ENCODE measurements around the gene LAMA3. TPM values are rescaled to one million over a fixed set of nuclear protein-coding genes. Genes with fewer than 3 reads are reported as not detected.

Gene LAMA3
- total RNA-seq, 2 donors from 2014 or later = 9.3 to 21.1 TPM

- Histone ChIP-seq H3K4me3 (no peak overlapping the region), H3K27me3 (no peaks in the 10 kb centered on the region), H3K36me3 (replicated peaks in 1 of 2; ENCODE audit: insufficient read depth in 1 of 2, low read depth in 2 of 2) (no peaks in the 10 kb centered on the region), H3K9me3 (no peaks in the 10 kb centered on the region), H3K4me1 (no peaks in the 10 kb centered on the region), H3K27ac (no peak overlapping the region)
- intact Hi-C loops (cut with DNase I) = no loop called here
- DNase-seq (no peak), ATAC-seq (no peak)
- no peak for TF ChIP-seq CTCF (IDR thresholded peaks at IDR 0.05)
- no peak for TF ChIP-seq POLR2A (IDR thresholded peaks at IDR 0.05)
- 74 to 82% methylated on average over 7 of the region's 7 CpGs for WGBS, 2 donors
These were observed 109.0 kb downstream of the LAMA3 start for GRCh38 chr18:23798249-23798648.

GRCh38 chr18:23798824-23799223 is 109.6 kb downstream of the LAMA3 start:
- Histone ChIP-seq H3K27me3 (no peaks in the 10 kb centered on the region), H3K27ac (no peak overlapping the region), H3K4me3 (no peak overlapping the region), H3K9me3 (no peaks in the 10 kb centered on the region), H3K4me1 (no peaks in the 10 kb centered on the region), H3K36me3 (replicated peaks in 1 of 2; ENCODE audit: insufficient read depth in 1 of 2, low read depth in 2 of 2) (no peaks in the 10 kb centered on the region)
- WGBS, 2 donors = 55 to 73% methylated on average over 3 of the region's 3 CpGs
- intact Hi-C loops (cut with DNase I) = no loop called here
- no peak for TF ChIP-seq CTCF (IDR thresholded peaks at IDR 0.05)
- DNase-seq (no peak), ATAC-seq (no peak)

- ATAC-seq (no peak), DNase-seq (no peak)
- WGBS, 2 donors = 90 to 94% methylated on average over 7 of the region's 7 CpGs
- intact Hi-C loops (cut with DNase I) = no loop called here
- no peaks in the 10 kb centered on the region for H3K9me3 ChIP-seq
- TF ChIP-seq CTCF (IDR thresholded peaks at IDR 0.05) (no peak), POLR2A (IDR thresholded peaks at IDR 0.05) (no peak)
- no peaks in the 10 kb centered on the region for H3K4me1 ChIP-seq
- H3K27ac ChIP-seq = no peak overlapping the region
- no peaks in the 10 kb centered on the region for H3K36me3 ChIP-seq (replicated peaks in 1 of 2; ENCODE audit: insufficient read depth in 1 of 2, low read depth in 2 of 2)
- no peaks in the 10 kb centered on the region for H3K27me3 ChIP-seq
- no peak overlapping the region for H3K4me3 ChIP-seq
These were observed 110.3 kb downstream of the LAMA3 start for GRCh38 chr18:23799540-23799939.

- ATAC-seq = no peak
- no peaks in the 10 kb centered on the region for H3K27me3 ChIP-seq
- no peak for TF ChIP-seq POLR2A (IDR thresholded peaks at IDR 0.05)
- no peak for TF ChIP-seq CTCF (IDR thresholded peaks at IDR 0.05)
- H3K9me3 ChIP-seq = no peaks in the 10 kb centered on the region
- H3K27ac ChIP-seq = no peak overlapping the region
- H3K4me3 ChIP-seq = no peak overlapping the region
- intact Hi-C loops (cut with DNase I) = loop anchor here (10.0 kb wide), 1 partner anchor 104 kb away; no protein-coding TSS in a partner anchor
- WGBS, 2 donors = 81 to 90% methylated on average over 3 of the region's 3 CpGs
- no peaks in the 10 kb centered on the region for H3K4me1 ChIP-seq
- H3K36me3 ChIP-seq (replicated peaks in 1 of 2; ENCODE audit: insufficient read depth in 1 of 2, low read depth in 2 of 2) = no peaks in the 10 kb centered on the region
- DNase-seq = no peak
These were observed 111.6 kb downstream of the LAMA3 start for GRCh38 chr18:23800902-23801301.

GRCh38 chr18:23802817-23803216 is 113.6 kb downstream of the LAMA3 start:
- WGBS, 2 donors = 63 to 94% methylated on average over 2 of the region's 2 CpGs
- TF ChIP-seq POLR2A (IDR thresholded peaks at IDR 0.05) = no peak
- no peak for TF ChIP-seq CTCF (IDR thresholded peaks at IDR 0.05)

More at GRCh38 chr18:23802817-23803216, 113.6 kb downstream of the LAMA3 start:
- Histone ChIP-seq H3K36me3 (replicated peaks in 1 of 2; ENCODE audit: insufficient read depth in 1 of 2, low read depth in 2 of 2) (no peaks in the 10 kb centered on the region), H3K4me1 (no peaks in the 10 kb centered on the region), H3K27me3 (no peaks in the 10 kb centered on the region), H3K27ac (no peak overlapping the region), H3K4me3 (no peak overlapping the region), H3K9me3 (no peaks in the 10 kb centered on the region)
- ATAC-seq (no peak), DNase-seq (no peak)
- intact Hi-C loops (cut with DNase I) = loop anchor here (10.0 kb wide), 1 partner anchor 102 kb away; no protein-coding TSS in a partner anchor
